HL-60 (cell line): ENCODE results near the gene PSMD14.
"Not testable (repeated sequence)": the region's sequence is repeated elsewhere in the genome, so short reads cannot be mapped to it uniquely, and the experiment has no call there.

Experiments used
- DNase-seq, 2 experiments: peaks; one replicate each; pipeline ENCODE4 v3.0.0-alpha.2; 2010 to 2020; ENCODE audit warnings: low read depth in 1 of 2, low spot score in 1 of 2
- H3K27ac ChIP-seq: fragments of 250-450 bp; sonication (Bioruptor Pico); replicated peaks from 2 replicates; pipeline ENCODE4 v1.5.1; 2020; ENCODE audit warnings: mild to moderate bottlenecking, moderate library complexity
- H3K27me3 ChIP-seq: fragments of 250-450 bp; sonication (Bioruptor Pico); 2 replicates; pipeline ENCODE4 v1.5.1; 2021; ENCODE audit warnings: mild to moderate bottlenecking, moderate library complexity; ENCODE audit not compliant: insufficient read depth, poor library complexity, severe bottlenecking
- H3K4me3 ChIP-seq: replicated peaks from 2 replicates; pipeline ENCODE4 v1.5.1; 2011; ENCODE audit warnings: mild to moderate bottlenecking, control low read depth, low read length; ENCODE audit not compliant: insufficient read depth
- GABPA ChIP-seq: IDR thresholded peaks from 2 replicates; pipeline ENCODE4 v1.6.1; 2012; ENCODE audit warnings: low read depth
- POLR2AphosphoS5 ChIP-seq: IDR thresholded peaks from 2 replicates; pipeline ENCODE4 v1.6.1; 2012; ENCODE audit warnings: low read depth
- SPI1 ChIP-seq: IDR thresholded peaks from 2 replicates; pipeline ENCODE4 v1.6.1; 2012; ENCODE audit warnings: low read depth, mild to moderate bottlenecking, borderline replicate concordance
- TF ChIP-seq, protein P1 (sequence below): IDR thresholded peaks from one replicate; pipeline ENCODE4 v1.5.1; 2011; ENCODE audit warnings: low read length, control low read depth, inconsistent platforms; ENCODE audit not compliant: insufficient read depth
- TF ChIP-seq, protein P2 (sequence below): IDR thresholded peaks from 2 replicates; pipeline ENCODE4 v1.6.1; 2012; ENCODE audit warnings: low read depth; ENCODE audit not compliant: insufficient replicate concordance

The PSMD14 gene

GRCh38 chr2:161358838-161359237 lies 50.6 kb downstream of the PSMD14 start:
- H3K27me3 ChIP-seq, result no peaks in the 10 kb centered on the region
- H3K4me3 ChIP-seq, result no peak overlapping the region
- TF ChIP-seq SPI1 (no peak), POLR2AphosphoS5 (no peak), GABPA (no peak)
- TF ChIP-seq, protein P1, sequence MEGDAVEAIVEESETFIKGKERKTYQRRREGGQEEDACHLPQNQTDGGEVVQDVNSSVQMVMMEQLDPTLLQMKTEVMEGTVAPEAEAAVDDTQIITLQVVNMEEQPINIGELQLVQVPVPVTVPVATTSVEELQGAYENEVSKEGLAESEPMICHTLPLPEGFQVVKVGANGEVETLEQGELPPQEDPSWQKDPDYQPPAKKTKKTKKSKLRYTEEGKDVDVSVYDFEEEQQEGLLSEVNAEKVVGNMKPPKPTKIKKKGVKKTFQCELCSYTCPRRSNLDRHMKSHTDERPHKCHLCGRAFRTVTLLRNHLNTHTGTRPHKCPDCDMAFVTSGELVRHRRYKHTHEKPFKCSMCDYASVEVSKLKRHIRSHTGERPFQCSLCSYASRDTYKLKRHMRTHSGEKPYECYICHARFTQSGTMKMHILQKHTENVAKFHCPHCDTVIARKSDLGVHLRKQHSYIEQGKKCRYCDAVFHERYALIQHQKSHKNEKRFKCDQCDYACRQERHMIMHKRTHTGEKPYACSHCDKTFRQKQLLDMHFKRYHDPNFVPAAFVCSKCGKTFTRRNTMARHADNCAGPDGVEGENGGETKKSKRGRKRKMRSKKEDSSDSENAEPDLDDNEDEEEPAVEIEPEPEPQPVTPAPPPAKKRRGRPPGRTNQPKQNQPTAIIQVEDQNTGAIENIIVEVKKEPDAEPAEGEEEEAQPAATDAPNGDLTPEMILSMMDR, result no peak
- TF ChIP-seq, protein P2, sequence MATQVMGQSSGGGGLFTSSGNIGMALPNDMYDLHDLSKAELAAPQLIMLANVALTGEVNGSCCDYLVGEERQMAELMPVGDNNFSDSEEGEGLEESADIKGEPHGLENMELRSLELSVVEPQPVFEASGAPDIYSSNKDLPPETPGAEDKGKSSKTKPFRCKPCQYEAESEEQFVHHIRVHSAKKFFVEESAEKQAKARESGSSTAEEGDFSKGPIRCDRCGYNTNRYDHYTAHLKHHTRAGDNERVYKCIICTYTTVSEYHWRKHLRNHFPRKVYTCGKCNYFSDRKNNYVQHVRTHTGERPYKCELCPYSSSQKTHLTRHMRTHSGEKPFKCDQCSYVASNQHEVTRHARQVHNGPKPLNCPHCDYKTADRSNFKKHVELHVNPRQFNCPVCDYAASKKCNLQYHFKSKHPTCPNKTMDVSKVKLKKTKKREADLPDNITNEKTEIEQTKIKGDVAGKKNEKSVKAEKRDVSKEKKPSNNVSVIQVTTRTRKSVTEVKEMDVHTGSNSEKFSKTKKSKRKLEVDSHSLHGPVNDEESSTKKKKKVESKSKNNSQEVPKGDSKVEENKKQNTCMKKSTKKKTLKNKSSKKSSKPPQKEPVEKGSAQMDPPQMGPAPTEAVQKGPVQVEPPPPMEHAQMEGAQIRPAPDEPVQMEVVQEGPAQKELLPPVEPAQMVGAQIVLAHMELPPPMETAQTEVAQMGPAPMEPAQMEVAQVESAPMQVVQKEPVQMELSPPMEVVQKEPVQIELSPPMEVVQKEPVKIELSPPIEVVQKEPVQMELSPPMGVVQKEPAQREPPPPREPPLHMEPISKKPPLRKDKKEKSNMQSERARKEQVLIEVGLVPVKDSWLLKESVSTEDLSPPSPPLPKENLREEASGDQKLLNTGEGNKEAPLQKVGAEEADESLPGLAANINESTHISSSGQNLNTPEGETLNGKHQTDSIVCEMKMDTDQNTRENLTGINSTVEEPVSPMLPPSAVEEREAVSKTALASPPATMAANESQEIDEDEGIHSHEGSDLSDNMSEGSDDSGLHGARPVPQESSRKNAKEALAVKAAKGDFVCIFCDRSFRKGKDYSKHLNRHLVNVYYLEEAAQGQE, result no peak
- H3K27ac ChIP-seq, result no peak overlapping the region
- no peak for DNase-seq

DNA sequence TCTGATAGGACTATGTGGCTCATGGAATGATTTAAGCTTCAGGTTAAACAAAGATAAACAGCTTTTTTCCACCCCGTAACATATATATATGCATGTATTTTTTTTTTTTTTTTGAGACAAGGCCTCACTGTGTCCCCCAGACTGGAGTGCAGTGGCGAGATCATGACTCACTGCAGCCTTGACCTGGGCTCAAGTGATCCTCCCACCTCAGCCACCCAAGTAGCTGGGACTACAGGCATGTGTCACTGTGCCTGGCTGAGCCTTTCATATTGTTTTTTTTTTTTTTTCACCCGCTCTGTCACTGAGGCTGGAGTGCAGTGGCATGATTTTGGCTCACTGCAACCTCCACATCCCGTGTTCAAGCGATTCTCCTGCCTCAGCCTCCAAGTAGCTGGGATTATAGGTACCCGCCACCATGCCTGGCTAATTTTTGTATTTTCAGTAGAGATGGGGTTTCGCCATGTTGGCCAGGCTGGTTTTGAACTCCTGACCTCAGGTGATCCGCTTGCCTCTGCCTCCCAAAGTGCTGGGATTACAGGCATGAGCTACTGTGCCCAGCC lies 52.0 kb downstream of the PSMD14 start:
- not testable (repeated sequence) for H3K27ac ChIP-seq, DNase-seq, H3K4me3 ChIP-seq, H3K27me3 ChIP-seq

- TF ChIP-seq GABPA (no peak), SPI1 (no peak)
- TF ChIP-seq, protein P1, result no peak
- TF ChIP-seq, protein P2, result no peak
- Histone ChIP-seq H3K27me3 (no peaks in the 10 kb centered on the region), H3K27ac (no peak overlapping the region), H3K4me3 (no peak overlapping the region)
- DNase-seq, result no peak
Measured at GRCh38 chr2:161362568-161363166, 54.4 kb downstream of the PSMD14 start.

DNA sequence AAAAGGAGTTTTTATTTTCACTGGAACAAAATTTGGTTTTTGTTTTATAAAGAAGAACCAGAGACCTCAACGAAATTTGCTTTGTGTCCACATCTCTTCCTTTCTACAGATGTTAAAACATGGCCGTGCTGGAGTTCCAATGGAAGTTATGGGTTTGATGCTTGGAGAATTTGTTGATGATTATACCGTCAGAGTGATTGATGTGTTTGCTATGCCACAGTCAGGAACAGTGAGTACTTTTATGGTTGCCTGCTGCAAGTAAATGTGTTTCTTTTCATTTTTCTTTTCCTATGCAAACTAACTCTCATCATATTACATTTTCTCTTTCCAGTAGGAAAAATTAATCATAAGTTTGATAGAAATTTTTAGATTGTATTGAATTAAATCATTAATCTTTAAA lies 59.5 kb downstream of the PSMD14 start:
- Histone ChIP-seq H3K27me3 (no peaks in the 10 kb centered on the region), H3K4me3 (no peak overlapping the region), H3K27ac (no peak overlapping the region)
- TF ChIP-seq, protein P1, result no peak
- TF ChIP-seq, protein P2, result no peak
- TF ChIP-seq POLR2AphosphoS5, result no peak
- no peak for TF ChIP-seq GABPA
- TF ChIP-seq SPI1, result no peak
- DNase-seq, result no peak
